ENCODE results near the gene PYGL.
"Not testable (repeated sequence)": the region's sequence is repeated elsewhere in the genome, so short reads cannot be mapped to it uniquely, and the experiment has no call there.

PYGL gene

GRCh38 chr14:50954811-50955372, 10.6 kb upstream of the PYGL start:
- H3K27me3 ChIP-seq (ENCODE audit: control insufficient read depth in 2 of 2, insufficient read depth in 2 of 2, low read length in 2 of 2), result no peaks in the 10 kb centered on the region
- H3K4me1 ChIP-seq (ENCODE audit: control insufficient read depth in 2 of 2, insufficient read depth in 2 of 2, low read length in 2 of 2), result peaks cover 0 to 5% of the 10 kb centered on the region in 2 donors
- peak overlapping the region in 1 of 2 donors; percentile 46 for H3K27ac ChIP-seq (ENCODE audit: low read depth in 2 of 2, low read length in 2 of 2)
- no peak overlapping the region for H3K9ac ChIP-seq (ENCODE audit: low read depth in 1 of 2, low read length in 2 of 2)
- H3K36me3 ChIP-seq (ENCODE audit: control insufficient read depth in 2 of 2, insufficient read depth in 2 of 2, low read length in 2 of 2), result no peaks in the 10 kb centered on the region
- no peaks in the 10 kb centered on the region for H3K9me3 ChIP-seq (ENCODE audit: control insufficient read depth in 2 of 2, low read length in 2 of 2)
- H3K4me3 ChIP-seq (ENCODE audit: low read length in 2 of 2), result no peak overlapping the region

GRCh38 chr14:50953502-50953901, 9.2 kb upstream of the PYGL start:
- Histone ChIP-seq H3K27ac (ENCODE audit: low read depth in 2 of 2, low read length in 2 of 2) (no peak overlapping the region), H3K9me3 (ENCODE audit: control insufficient read depth in 2 of 2, low read length in 2 of 2) (no peaks in the 10 kb centered on the region)

GRCh38 chr14:50951032-50951431, 6.7 kb upstream of the PYGL start:
- H3K9ac ChIP-seq (ENCODE audit: low read depth in 1 of 2, low read length in 2 of 2), result no peak overlapping the region
- no peak overlapping the region for H3K27ac ChIP-seq (ENCODE audit: low read depth in 2 of 2, low read length in 2 of 2)
- no peaks in the 10 kb centered on the region for H3K36me3 ChIP-seq (ENCODE audit: control insufficient read depth in 2 of 2, insufficient read depth in 2 of 2, low read length in 2 of 2)
- peaks cover 0 to 5% of the 10 kb centered on the region in 2 donors for H3K4me1 ChIP-seq (ENCODE audit: control insufficient read depth in 2 of 2, insufficient read depth in 2 of 2, low read length in 2 of 2)
- no peaks in the 10 kb centered on the region for H3K9me3 ChIP-seq (ENCODE audit: control insufficient read depth in 2 of 2, low read length in 2 of 2)
- H3K27me3 ChIP-seq (ENCODE audit: control insufficient read depth in 2 of 2, insufficient read depth in 2 of 2, low read length in 2 of 2), result no peaks in the 10 kb centered on the region
- H3K4me3 ChIP-seq (ENCODE audit: low read length in 2 of 2), result no peak overlapping the region

More at GRCh38 chr14:50953502-50953901, 9.2 kb upstream of the PYGL start:
- no peaks in the 10 kb centered on the region for H3K27me3 ChIP-seq (ENCODE audit: control insufficient read depth in 2 of 2, insufficient read depth in 2 of 2, low read length in 2 of 2)
- H3K4me1 ChIP-seq (ENCODE audit: control insufficient read depth in 2 of 2, insufficient read depth in 2 of 2, low read length in 2 of 2), result peaks cover 0 to 5% of the 10 kb centered on the region in 2 donors
- no peak overlapping the region for H3K4me3 ChIP-seq (ENCODE audit: low read length in 2 of 2)
- H3K9ac ChIP-seq (ENCODE audit: low read depth in 1 of 2, low read length in 2 of 2), result no peak overlapping the region
- no peaks in the 10 kb centered on the region for H3K36me3 ChIP-seq (ENCODE audit: control insufficient read depth in 2 of 2, insufficient read depth in 2 of 2, low read length in 2 of 2)

- Histone ChIP-seq H3K4me1 (ENCODE audit: control insufficient read depth in 2 of 2, insufficient read depth in 2 of 2, low read length in 2 of 2) (peaks cover 5 to 6% of the 10 kb centered on the region in 2 donors), H3K36me3 (ENCODE audit: control insufficient read depth in 2 of 2, insufficient read depth in 2 of 2, low read length in 2 of 2) (no peaks in the 10 kb centered on the region), H3K9me3 (ENCODE audit: control insufficient read depth in 2 of 2, low read length in 2 of 2) (no peaks in the 10 kb centered on the region), H3K4me3 (ENCODE audit: low read length in 2 of 2) (no peak overlapping the region), H3K9ac (ENCODE audit: low read depth in 1 of 2, low read length in 2 of 2) (no peak overlapping the region), H3K27ac (ENCODE audit: low read depth in 2 of 2, low read length in 2 of 2) (no peak overlapping the region), H3K27me3 (ENCODE audit: control insufficient read depth in 2 of 2, insufficient read depth in 2 of 2, low read length in 2 of 2) (no peaks in the 10 kb centered on the region)
Measured at GRCh38 chr14:50948205-50948604, 3.9 kb upstream of the PYGL start.

- Histone ChIP-seq H3K27ac (ENCODE audit: low read depth in 2 of 2, low read length in 2 of 2) (no peak overlapping the region), H3K9me3 (ENCODE audit: control insufficient read depth in 2 of 2, low read length in 2 of 2) (no peaks in the 10 kb centered on the region), H3K36me3 (ENCODE audit: control insufficient read depth in 2 of 2, insufficient read depth in 2 of 2, low read length in 2 of 2) (no peaks in the 10 kb centered on the region), H3K4me1 (ENCODE audit: control insufficient read depth in 2 of 2, insufficient read depth in 2 of 2, low read length in 2 of 2) (peaks cover 7% of the 10 kb centered on the region in 2 donors), H3K9ac (ENCODE audit: low read depth in 1 of 2, low read length in 2 of 2) (no peak overlapping the region), H3K4me3 (ENCODE audit: low read length in 2 of 2) (no peak overlapping the region), H3K27me3 (ENCODE audit: control insufficient read depth in 2 of 2, insufficient read depth in 2 of 2, low read length in 2 of 2) (no peaks in the 10 kb centered on the region)
Measured at GRCh38 chr14:50947446-50947845, 3.2 kb upstream of the PYGL start.

GRCh38 chr14:50946234-50946935, 2.1 kb upstream of the PYGL start:
- H3K9me3 ChIP-seq (ENCODE audit: control insufficient read depth in 2 of 2, low read length in 2 of 2), result no peaks in the 10 kb centered on the region
- H3K27me3 ChIP-seq (ENCODE audit: control insufficient read depth in 2 of 2, insufficient read depth in 2 of 2, low read length in 2 of 2), result no peaks in the 10 kb centered on the region

GRCh38 chr14:50944647-50945413, 547 bp upstream of the PYGL start:
- Histone ChIP-seq H3K27me3 (ENCODE audit: control insufficient read depth in 2 of 2, insufficient read depth in 2 of 2, low read length in 2 of 2) (no peaks in the 10 kb centered on the region), H3K4me3 (ENCODE audit: low read length in 2 of 2) (peak overlapping the region; percentile 83 to 89), H3K9ac (ENCODE audit: low read depth in 1 of 2, low read length in 2 of 2) (peak overlapping the region in 1 of 2 donors; percentile 83), H3K36me3 (ENCODE audit: control insufficient read depth in 2 of 2, insufficient read depth in 2 of 2, low read length in 2 of 2) (no peaks in the 10 kb centered on the region), H3K27ac (ENCODE audit: low read depth in 2 of 2, low read length in 2 of 2) (peak overlapping the region; percentile 73 to 82), H3K4me1 (ENCODE audit: control insufficient read depth in 2 of 2, insufficient read depth in 2 of 2, low read length in 2 of 2) (peaks cover 7% of the 10 kb centered on the region in 2 donors), H3K9me3 (ENCODE audit: control insufficient read depth in 2 of 2, low read length in 2 of 2) (no peaks in the 10 kb centered on the region)

More at GRCh38 chr14:50946234-50946935, 2.1 kb upstream of the PYGL start:
- Histone ChIP-seq H3K4me1 (ENCODE audit: control insufficient read depth in 2 of 2, insufficient read depth in 2 of 2, low read length in 2 of 2) (peaks cover 7% of the 10 kb centered on the region in 2 donors), H3K27ac (ENCODE audit: low read depth in 2 of 2, low read length in 2 of 2) (no peak overlapping the region), H3K4me3 (ENCODE audit: low read length in 2 of 2) (no peak overlapping the region), H3K36me3 (ENCODE audit: control insufficient read depth in 2 of 2, insufficient read depth in 2 of 2, low read length in 2 of 2) (no peaks in the 10 kb centered on the region), H3K9ac (ENCODE audit: low read depth in 1 of 2, low read length in 2 of 2) (no peak overlapping the region)

GRCh38 chr14:50943261-50943942, 881 bp downstream of the PYGL start:
- Histone ChIP-seq H3K4me3 (ENCODE audit: low read length in 2 of 2) (peak overlapping the region; percentile 83 to 89), H3K9me3 (ENCODE audit: control insufficient read depth in 2 of 2, low read length in 2 of 2) (no peaks in the 10 kb centered on the region), H3K36me3 (ENCODE audit: control insufficient read depth in 2 of 2, insufficient read depth in 2 of 2, low read length in 2 of 2) (no peaks in the 10 kb centered on the region), H3K9ac (ENCODE audit: low read depth in 1 of 2, low read length in 2 of 2) (peak overlapping the region; percentile 82 to 83), H3K27ac (ENCODE audit: low read depth in 2 of 2, low read length in 2 of 2) (peak overlapping the region; percentile 73 to 82), H3K4me1 (ENCODE audit: control insufficient read depth in 2 of 2, insufficient read depth in 2 of 2, low read length in 2 of 2) (peaks cover 7% of the 10 kb centered on the region in 2 donors), H3K27me3 (ENCODE audit: control insufficient read depth in 2 of 2, insufficient read depth in 2 of 2, low read length in 2 of 2) (no peaks in the 10 kb centered on the region)

- H3K36me3 ChIP-seq (ENCODE audit: control insufficient read depth in 2 of 2, insufficient read depth in 2 of 2, low read length in 2 of 2); H3K4me1 ChIP-seq (ENCODE audit: control insufficient read depth in 2 of 2, insufficient read depth in 2 of 2, low read length in 2 of 2); H3K4me3 ChIP-seq (ENCODE audit: low read length in 2 of 2): not testable (repeated sequence)
Measured at GRCh38 chr14:50941638-50942037, 2.6 kb downstream of the PYGL start.

More at GRCh38 chr14:50941638-50942037, 2.6 kb downstream of the PYGL start:
- H3K27me3 ChIP-seq (ENCODE audit: control insufficient read depth in 2 of 2, insufficient read depth in 2 of 2, low read length in 2 of 2); H3K9me3 ChIP-seq (ENCODE audit: control insufficient read depth in 2 of 2, low read length in 2 of 2); H3K9ac ChIP-seq (ENCODE audit: low read depth in 1 of 2, low read length in 2 of 2); H3K27ac ChIP-seq (ENCODE audit: low read depth in 2 of 2, low read length in 2 of 2): not testable (repeated sequence)
